LNCaP clone FGC (cell line): ENCODE results near the gene VAV2.

Source experiments
- DNase-seq: peaks from one replicate; pipeline ENCODE4 v3.0.0-alpha.2; 2011; ENCODE audit warnings: low read depth
- H3K4me3 ChIP-seq: 2 replicates; pipeline ENCODE4 v1.5.1; 2011; ENCODE audit warnings: mild to moderate bottlenecking, low read depth, low read length, control low read depth
- TF ChIP-seq, protein P1 (sequence below): IDR thresholded peaks from 2 replicates; pipeline ENCODE4 v1.5.1; 2012; ENCODE audit warnings: mild to moderate bottlenecking; ENCODE audit not compliant: control insufficient read depth, insufficient read depth; ENCODE audit errors: extremely low read depth

The VAV2 gene

DNA sequence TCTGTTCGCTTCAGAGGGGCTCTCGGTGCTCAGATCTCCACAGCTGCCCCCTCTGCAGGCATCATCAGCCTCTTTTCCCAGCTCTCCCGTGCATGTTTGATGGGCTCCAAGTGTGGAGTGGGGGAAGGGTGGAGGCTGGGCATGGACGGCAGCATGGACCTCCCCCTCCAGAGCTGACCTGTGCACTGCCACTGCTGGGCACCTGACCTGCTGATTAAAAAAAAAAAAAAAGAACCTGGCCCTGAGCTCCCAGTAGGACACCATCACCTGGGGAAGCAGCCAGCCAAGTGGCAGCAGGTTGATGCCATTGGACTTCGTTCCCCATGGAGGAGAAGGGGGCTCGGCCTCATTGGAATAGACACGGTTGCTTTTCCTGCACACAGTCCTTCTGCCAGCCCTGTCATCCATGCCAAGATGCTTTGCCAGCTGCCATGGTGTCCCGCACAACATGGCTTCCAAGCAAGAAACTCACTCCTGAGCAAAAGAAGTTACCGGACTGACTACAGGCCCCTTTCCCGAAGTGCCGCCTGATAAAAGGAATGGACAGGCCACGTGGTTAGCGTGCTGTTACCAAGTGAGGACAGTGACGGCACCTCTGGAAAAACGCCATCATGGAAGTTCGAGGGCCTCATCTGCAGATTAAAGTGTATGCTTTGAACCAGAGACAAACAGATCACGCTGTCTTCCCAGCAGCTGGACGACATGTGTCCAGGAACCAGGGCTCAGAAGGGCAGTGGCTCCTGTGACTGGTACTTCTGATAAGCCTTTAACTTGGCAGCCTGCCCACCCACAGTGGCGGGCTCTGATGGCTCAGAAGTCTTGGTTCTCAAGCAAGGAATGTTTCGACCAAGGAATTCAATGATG lies 18.4 kb upstream of the VAV2 start:
- no peak for DNase-seq
- TF ChIP-seq, protein P1, sequence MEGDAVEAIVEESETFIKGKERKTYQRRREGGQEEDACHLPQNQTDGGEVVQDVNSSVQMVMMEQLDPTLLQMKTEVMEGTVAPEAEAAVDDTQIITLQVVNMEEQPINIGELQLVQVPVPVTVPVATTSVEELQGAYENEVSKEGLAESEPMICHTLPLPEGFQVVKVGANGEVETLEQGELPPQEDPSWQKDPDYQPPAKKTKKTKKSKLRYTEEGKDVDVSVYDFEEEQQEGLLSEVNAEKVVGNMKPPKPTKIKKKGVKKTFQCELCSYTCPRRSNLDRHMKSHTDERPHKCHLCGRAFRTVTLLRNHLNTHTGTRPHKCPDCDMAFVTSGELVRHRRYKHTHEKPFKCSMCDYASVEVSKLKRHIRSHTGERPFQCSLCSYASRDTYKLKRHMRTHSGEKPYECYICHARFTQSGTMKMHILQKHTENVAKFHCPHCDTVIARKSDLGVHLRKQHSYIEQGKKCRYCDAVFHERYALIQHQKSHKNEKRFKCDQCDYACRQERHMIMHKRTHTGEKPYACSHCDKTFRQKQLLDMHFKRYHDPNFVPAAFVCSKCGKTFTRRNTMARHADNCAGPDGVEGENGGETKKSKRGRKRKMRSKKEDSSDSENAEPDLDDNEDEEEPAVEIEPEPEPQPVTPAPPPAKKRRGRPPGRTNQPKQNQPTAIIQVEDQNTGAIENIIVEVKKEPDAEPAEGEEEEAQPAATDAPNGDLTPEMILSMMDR, result no peak

DNA sequence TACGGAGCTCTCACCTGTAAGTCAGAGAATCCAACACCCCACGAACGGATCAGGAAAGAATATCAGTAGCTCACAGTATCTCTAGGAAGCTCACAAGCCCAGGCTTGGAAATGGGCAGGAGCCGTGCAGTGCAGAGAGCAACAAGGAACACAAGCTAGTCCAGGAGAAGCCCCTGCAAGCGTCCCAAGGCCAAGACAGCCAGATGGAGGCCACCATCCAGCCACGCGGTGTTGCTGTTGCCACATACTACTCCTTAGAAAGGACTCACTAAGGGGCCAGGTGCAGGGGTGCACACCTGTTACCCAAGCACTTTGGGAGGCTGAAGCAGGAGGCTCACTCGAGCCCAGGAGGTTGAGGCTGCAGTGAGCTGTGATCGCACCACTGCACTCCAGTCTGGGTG lies 15.4 kb upstream of the VAV2 start:
- TF ChIP-seq, protein P1, result no peak
- H3K4me3 ChIP-seq, result no peak overlapping the region
- DNase-seq, result no peak

More for the DNA sequence above, 18.4 kb upstream of the VAV2 start:
- H3K4me3 ChIP-seq, result no peak overlapping the region

DNA sequence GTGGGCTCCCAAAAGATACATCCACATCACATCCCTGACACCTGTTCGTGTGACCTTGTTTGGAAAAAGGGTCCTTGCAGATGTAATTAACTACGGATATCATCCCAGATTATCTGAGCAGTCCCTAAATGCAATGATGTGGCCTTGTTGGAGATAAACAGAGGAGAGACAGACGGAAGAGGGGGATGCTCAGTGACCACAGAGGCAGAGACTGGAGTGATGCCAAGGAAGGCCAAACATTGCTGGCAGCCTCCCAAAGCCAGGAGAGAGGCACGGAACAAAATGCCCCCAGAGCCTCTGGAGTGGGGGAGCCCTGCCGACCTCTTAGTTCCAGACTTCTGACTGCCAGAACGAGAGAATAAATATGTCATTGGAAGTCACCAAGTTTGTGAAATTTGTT lies 15.0 kb upstream of the VAV2 start:
- TF ChIP-seq, protein P1, result no peak
- no peak overlapping the region for H3K4me3 ChIP-seq
- DNase-seq, result no peak

DNA sequence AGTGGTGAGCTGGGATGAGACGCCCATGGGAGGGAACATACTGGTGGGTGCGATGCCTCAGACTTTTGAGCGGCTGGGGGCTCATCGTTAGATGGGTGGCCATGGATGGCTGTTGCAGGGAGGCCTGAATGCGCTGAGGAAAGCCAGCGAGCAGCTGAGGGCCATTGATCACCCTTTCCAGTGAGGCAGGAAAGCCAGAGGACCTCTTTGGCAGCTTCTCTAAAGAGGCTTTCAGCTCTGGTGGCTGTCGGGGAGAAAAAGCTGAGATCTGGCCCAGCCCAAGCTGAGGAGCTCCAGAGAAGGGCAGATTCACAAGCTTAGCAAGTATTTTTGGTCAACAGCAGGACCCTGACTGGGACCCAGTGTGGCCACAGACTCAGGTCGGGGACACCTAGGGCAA lies 13.3 kb upstream of the VAV2 start:
- TF ChIP-seq, protein P1, result no peak
- no peak for DNase-seq
- H3K4me3 ChIP-seq, result no peak overlapping the region

DNA sequence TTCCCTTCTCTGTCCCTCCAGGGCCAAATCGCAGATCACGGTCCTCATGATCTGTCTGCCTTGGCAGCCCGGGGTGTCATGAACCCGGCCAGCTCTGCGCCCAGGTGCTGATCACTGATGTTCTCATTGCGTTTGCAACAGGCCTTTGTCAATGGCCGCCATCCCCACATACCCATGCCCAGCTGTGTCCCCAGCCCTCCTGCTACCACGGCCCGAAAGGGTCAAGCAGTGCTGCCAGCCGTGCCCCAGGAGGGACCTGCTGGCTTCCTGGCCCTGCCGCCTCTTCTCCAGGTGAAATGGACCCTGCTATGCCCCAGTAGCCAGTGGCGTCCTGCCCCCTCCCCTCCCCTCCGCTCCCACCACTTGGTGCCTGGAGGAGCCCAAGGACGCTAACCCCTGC lies 12.8 kb upstream of the VAV2 start:
- TF ChIP-seq, protein P1, result no peak
- no peak overlapping the region for H3K4me3 ChIP-seq
- DNase-seq, result no peak

DNA sequence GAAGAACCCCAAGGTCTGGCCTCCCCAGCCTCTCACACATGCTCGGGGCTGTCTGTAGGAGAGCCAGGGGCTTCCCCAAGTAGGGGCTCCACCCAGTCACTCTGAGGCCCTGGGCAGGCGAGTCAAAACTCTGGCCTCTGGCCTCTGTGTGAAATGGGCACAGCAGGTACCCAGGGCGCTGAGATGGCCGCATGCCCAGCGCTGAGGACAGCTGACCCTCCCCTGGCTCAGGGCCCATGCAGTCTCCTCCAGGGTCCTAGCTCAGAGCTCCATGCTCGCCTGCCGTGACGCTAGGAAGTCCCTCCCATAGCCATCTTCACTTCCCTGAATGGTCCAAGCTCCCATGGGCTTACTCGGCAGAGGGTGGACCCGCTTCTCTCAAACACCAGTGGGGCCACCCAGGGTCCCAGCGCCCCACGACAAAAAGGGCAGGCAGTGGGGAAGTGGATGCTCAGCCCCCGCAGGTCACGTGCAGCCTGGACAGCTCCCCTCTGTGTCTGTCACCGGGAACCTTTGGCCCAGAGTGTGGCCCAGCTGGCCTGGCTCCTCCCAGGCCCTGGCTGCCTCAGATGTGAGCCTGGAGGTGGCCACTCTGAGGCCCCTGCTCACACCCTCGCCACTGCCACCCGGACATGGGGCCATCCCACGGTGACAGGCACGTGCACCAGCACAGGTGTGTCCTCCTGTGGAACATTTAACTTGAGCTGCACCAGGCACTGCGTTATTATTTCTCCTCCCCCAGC lies 12.2 kb upstream of the VAV2 start:
- no peak overlapping the region for H3K4me3 ChIP-seq
- TF ChIP-seq, protein P1, result no peak
- DNase-seq, result no peak
